ENCODE measurements around the gene ITPKC. TPM values are rescaled to one million over a fixed set of nuclear protein-coding genes. Genes with fewer than 3 reads are reported as not detected.
A peak's percentile ranks its signal among the peaks of the same experiment; 100 is the strongest.

Gene ITPKC
- 10 to 100 TPM; 13.3 to 15.5 (median 13.5) TPM for polyA plus RNA-seq (ENCODE audit: insufficient read length in 3 of 3)

- peak; percentile 95 to 99 (median 98) for DNase-seq (ENCODE audit: low read depth in 3 of 3, low spot score in 2 of 3)
Measured at GRCh38 chr19:40716482-40717324, at the start of gene ITPKC, which contains the start of gene COQ8B. Gene ITPKC (plus strand): TSS chr19:40717112. CDS start chr19:40717136, 24 bp downstream. Gene COQ8B (minus strand): TSS chr19:40716886. CDS start chr19:40714632, 2,254 bp downstream.

GRCh38 chr19:40667602-40668001, 49.3 kb upstream of the ITPKC start:
- DNase-seq (ENCODE audit: low read depth in 3 of 3, low spot score in 2 of 3) = no peak

- no peak for DNase-seq (ENCODE audit: low read depth in 3 of 3, low spot score in 2 of 3)
Measured at GRCh38 chr19:40668991-40669614, 47.8 kb upstream of the ITPKC start.

GRCh38 chr19:40671404-40671803, 45.5 kb upstream of the ITPKC start:
- DNase-seq (ENCODE audit: low read depth in 3 of 3, low spot score in 2 of 3) = no peak

GRCh38 chr19:40672038-40672437, 44.9 kb upstream of the ITPKC start:
- no peak for DNase-seq (ENCODE audit: low read depth in 3 of 3, low spot score in 2 of 3)

- no peak for DNase-seq (ENCODE audit: low read depth in 3 of 3, low spot score in 2 of 3)
Measured at GRCh38 chr19:40672573-40673299, 44.2 kb upstream of the ITPKC start.

- no peak for DNase-seq (ENCODE audit: low read depth in 3 of 3, low spot score in 2 of 3)
Measured at GRCh38 chr19:40673397-40673796, 43.5 kb upstream of the ITPKC start.

GRCh38 chr19:40674291-40674690, 42.6 kb upstream of the ITPKC start:
- DNase-seq (ENCODE audit: low read depth in 3 of 3, low spot score in 2 of 3) = no peak

GRCh38 chr19:40677156-40677555, 39.8 kb upstream of the ITPKC start:
- DNase-seq (ENCODE audit: low read depth in 3 of 3, low spot score in 2 of 3) = no peak

- no peak for DNase-seq (ENCODE audit: low read depth in 3 of 3, low spot score in 2 of 3)
Measured at GRCh38 chr19:40681039-40681438, 35.9 kb upstream of the ITPKC start.

- DNase-seq (ENCODE audit: low read depth in 3 of 3, low spot score in 2 of 3) = no peak
Measured at GRCh38 chr19:40682431-40682964, 34.4 kb upstream of the ITPKC start.

GRCh38 chr19:40683437-40683836, 33.5 kb upstream of the ITPKC start:
- no peak for DNase-seq (ENCODE audit: low read depth in 3 of 3, low spot score in 2 of 3)

GRCh38 chr19:40684280-40684679, 32.6 kb upstream of the ITPKC start:
- DNase-seq (ENCODE audit: low read depth in 3 of 3, low spot score in 2 of 3) = no peak

GRCh38 chr19:40685016-40685526, 31.8 kb upstream of the ITPKC start:
- DNase-seq (ENCODE audit: low read depth in 3 of 3, low spot score in 2 of 3) = no peak

- no peak for DNase-seq (ENCODE audit: low read depth in 3 of 3, low spot score in 2 of 3)
Measured at GRCh38 chr19:40685563-40685962, 31.3 kb upstream of the ITPKC start.

- no peak for DNase-seq (ENCODE audit: low read depth in 3 of 3, low spot score in 2 of 3)
Measured at GRCh38 chr19:40686882-40687524, 29.9 kb upstream of the ITPKC start.

- no peak for DNase-seq (ENCODE audit: low read depth in 3 of 3, low spot score in 2 of 3)
Measured at GRCh38 chr19:40687525-40688016, 29.3 kb upstream of the ITPKC start.

- no peak for DNase-seq (ENCODE audit: low read depth in 3 of 3, low spot score in 2 of 3)
Measured at GRCh38 chr19:40688309-40688708, 28.6 kb upstream of the ITPKC start.

GRCh38 chr19:40688987-40689338, 27.9 kb upstream of the ITPKC start:
- no peak for DNase-seq (ENCODE audit: low read depth in 3 of 3, low spot score in 2 of 3)

- no peak for DNase-seq (ENCODE audit: low read depth in 3 of 3, low spot score in 2 of 3)
Measured at GRCh38 chr19:40689339-40690049, 27.4 kb upstream of the ITPKC start.
